Ascending aorta (tissue), 2 donors: ENCODE results near the gene GYS1. TPM values are rescaled to one million over a fixed set of nuclear protein-coding genes. Genes with fewer than 3 reads are reported as not detected.
A peak's percentile ranks its signal among the peaks of the same experiment; 100 is the strongest.

Experiments used
- DNase-seq, 2 donors: peaks; one replicate each; pipeline ENCODE4 v3.0.0-alpha.2; 2019; ENCODE audit warnings: low spot score in 2 of 2
- H3K27ac ChIP-seq, 2 donors: fragments of 200-600 bp; sonication (generic); one replicate each; pipeline ENCODE4 v1.5.1; 2016 to 2017; ENCODE audit warnings: mild to moderate bottlenecking in 1 of 2
- H3K27me3 ChIP-seq: fragments of 200-600 bp; sonication (generic); one replicate; pipeline ENCODE4 v1.5.1; 2017
- H3K36me3 ChIP-seq, 2 donors: fragments of 200-600 bp; sonication (generic); one replicate each; pipeline ENCODE4 v1.5.1; 2016
- H3K4me1 ChIP-seq, 2 donors: fragments of 200-600 bp; sonication (generic); one replicate each; pipeline ENCODE4 v1.5.1; 2016 to 2017; ENCODE audit warnings: mild to moderate bottlenecking in 1 of 2
- H3K4me3 ChIP-seq, 2 donors: fragments of 200-600 bp; sonication (generic); one replicate each; pipeline ENCODE4 v1.5.1; 2016 to 2017; ENCODE audit warnings: mild to moderate bottlenecking in 1 of 2
- H3K9me3 ChIP-seq, 2 donors: fragments of 200-600 bp; sonication (generic); one replicate each; pipeline ENCODE4 v1.5.1; 2016
- CTCF ChIP-seq, 3 experiments: fragments of 200-600 bp in 2 of 3; fragments of 450-650 bp in 1 of 3; sonication (generic) in 2 of 3; IDR thresholded peaks; one replicate each; pipeline ENCODE4 v1.5.1; 2016 to 2019; ENCODE audit warnings: antibody characterized with exemption in 3 of 3, mild to moderate bottlenecking in 1 of 3, moderate library complexity in 1 of 3
- intact Hi-C: fragments of 100-400 bp; cut with DNase I; formaldehyde crosslinking; loops from one replicate; pipeline ENCODE4 v1.15.1; 2023
- total RNA-seq: library from RNA; depleted of rRNA; stranded (reverse); fragments of >200 nt; gene quantifications from one replicate; pipeline ENCODE4 v1.1.0, GENCODE V29; 2016

GYS1 gene
- total RNA-seq, 1 donor from 2014 or later = 21.8 TPM

GRCh38 chr19:48991011-48991609 lies 2.0 kb downstream of the GYS1 start:
- peak overlapping the region; percentile 58 to 81 for H3K4me3 ChIP-seq
- H3K27ac ChIP-seq = peak overlapping the region in 1 of 2 donors; percentile 94
- H3K9me3 ChIP-seq = no peaks in the 10 kb centered on the region
- intact Hi-C loops = loop anchor here (5.0 kb wide), 1 partner anchor 156 kb away; no protein-coding TSS in a partner anchor
- peaks cover 21 to 26% of the 10 kb centered on the region in 2 donors for H3K4me1 ChIP-seq
- peaks cover 21 to 34% of the 10 kb centered on the region in 2 donors for H3K36me3 ChIP-seq
- TF ChIP-seq CTCF (IDR thresholded peaks at IDR 0.05) = no peak
- H3K27me3 ChIP-seq = no peaks in the 10 kb centered on the region
- no peak for DNase-seq

- peaks cover 28 to 40% of the 10 kb centered on the region in 2 donors for H3K36me3 ChIP-seq
- H3K27ac ChIP-seq = peak overlapping the region; percentile 24 to 94
Observed at GRCh38 chr19:48990400-48990799, 2.7 kb downstream of the GYS1 start.

GRCh38 chr19:48989701-48990291 lies 3.3 kb downstream of the GYS1 start:
- peak overlapping the region; percentile 24 to 94 for H3K27ac ChIP-seq
- no peak for TF ChIP-seq CTCF (IDR thresholded peaks at IDR 0.05)
- DNase-seq = no peak
- no peaks in the 10 kb centered on the region for H3K27me3 ChIP-seq
- H3K36me3 ChIP-seq = peaks cover 34 to 46% of the 10 kb centered on the region in 2 donors
- no peaks in the 10 kb centered on the region for H3K9me3 ChIP-seq
- peaks cover 21 to 25% of the 10 kb centered on the region in 2 donors for H3K4me1 ChIP-seq
- intact Hi-C loops = loop anchor here (5.0 kb wide), 1 partner anchor 158 kb away; no protein-coding TSS in a partner anchor
- H3K4me3 ChIP-seq = no peak overlapping the region

More at GRCh38 chr19:48990400-48990799, 2.7 kb downstream of the GYS1 start:
- no peak for TF ChIP-seq CTCF (IDR thresholded peaks at IDR 0.05)
- Histone ChIP-seq H3K4me1 (peaks cover 21 to 26% of the 10 kb centered on the region in 2 donors), H3K9me3 (no peaks in the 10 kb centered on the region), H3K27me3 (no peaks in the 10 kb centered on the region), H3K4me3 (no peak overlapping the region)
- intact Hi-C loops = loop anchor here (5.0 kb wide), 1 partner anchor 157 kb away; no protein-coding TSS in a partner anchor
- no peak for DNase-seq

GRCh38 chr19:48988860-48989259 lies 4.2 kb downstream of the GYS1 start:
- H3K9me3 ChIP-seq = no peaks in the 10 kb centered on the region
- no peak for DNase-seq
- H3K27ac ChIP-seq = no peak overlapping the region
- peaks cover 14 to 18% of the 10 kb centered on the region in 2 donors for H3K4me1 ChIP-seq
- no peak for TF ChIP-seq CTCF (IDR thresholded peaks at IDR 0.05)
- no peak overlapping the region for H3K4me3 ChIP-seq
- intact Hi-C loops = no loop called here
- H3K36me3 ChIP-seq = peaks cover 44 to 56% of the 10 kb centered on the region in 2 donors
- no peaks in the 10 kb centered on the region for H3K27me3 ChIP-seq

GRCh38 chr19:48988286-48988685 lies 4.8 kb downstream of the GYS1 start:
- H3K36me3 ChIP-seq = peaks cover 46 to 62% of the 10 kb centered on the region in 2 donors
- H3K9me3 ChIP-seq = no peaks in the 10 kb centered on the region
- no peak for DNase-seq
- H3K4me1 ChIP-seq = peaks cover 14 to 18% of the 10 kb centered on the region in 2 donors
- intact Hi-C loops = no loop called here
- H3K27me3 ChIP-seq = no peaks in the 10 kb centered on the region
- H3K4me3 ChIP-seq = no peak overlapping the region
- no peak for TF ChIP-seq CTCF (IDR thresholded peaks at IDR 0.05)
- H3K27ac ChIP-seq = no peak overlapping the region
